Astrocyte (in vitro differentiated cells and primary cell): ENCODE measurements around the gene MPRIP.

Source experiments
- EZH2 ChIP-seq: IDR thresholded peaks from 2 replicates; pipeline ENCODE4 v1.6.1; 2012; ENCODE audit warnings: mild to moderate bottlenecking, low read length, inconsistent platforms; ENCODE audit not compliant: insufficient read depth
- TF ChIP-seq, protein P1 (sequence below): IDR thresholded peaks from 2 replicates; pipeline ENCODE4 v1.5.1; 2011; ENCODE audit warnings: low read depth, mild to moderate bottlenecking, inconsistent platforms, low read length, moderate library complexity; ENCODE audit not compliant: insufficient read depth

DNA sequence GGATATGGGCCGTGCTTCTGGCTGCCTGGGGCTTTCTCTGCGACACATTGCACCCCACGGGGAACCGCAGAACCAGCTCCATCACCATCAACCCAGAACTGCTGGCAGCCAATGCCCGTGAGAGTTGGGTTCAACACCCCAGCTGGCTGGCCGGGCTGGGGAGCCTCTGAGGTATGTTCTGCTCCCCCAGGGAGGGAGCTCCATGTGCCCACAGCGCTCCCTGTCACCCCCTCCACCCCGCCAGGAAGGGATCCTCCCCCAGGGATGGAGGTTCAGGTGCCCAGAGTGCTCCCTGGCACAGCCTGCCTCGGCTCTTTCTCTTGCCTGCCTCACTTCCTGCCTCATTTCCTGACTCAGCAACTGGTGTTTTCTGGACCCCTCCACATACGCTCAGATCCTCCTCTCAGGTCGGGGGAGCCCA is 24.2 kb upstream of the MPRIP start:
- TF ChIP-seq EZH2, result no peak
- TF ChIP-seq, protein P1, sequence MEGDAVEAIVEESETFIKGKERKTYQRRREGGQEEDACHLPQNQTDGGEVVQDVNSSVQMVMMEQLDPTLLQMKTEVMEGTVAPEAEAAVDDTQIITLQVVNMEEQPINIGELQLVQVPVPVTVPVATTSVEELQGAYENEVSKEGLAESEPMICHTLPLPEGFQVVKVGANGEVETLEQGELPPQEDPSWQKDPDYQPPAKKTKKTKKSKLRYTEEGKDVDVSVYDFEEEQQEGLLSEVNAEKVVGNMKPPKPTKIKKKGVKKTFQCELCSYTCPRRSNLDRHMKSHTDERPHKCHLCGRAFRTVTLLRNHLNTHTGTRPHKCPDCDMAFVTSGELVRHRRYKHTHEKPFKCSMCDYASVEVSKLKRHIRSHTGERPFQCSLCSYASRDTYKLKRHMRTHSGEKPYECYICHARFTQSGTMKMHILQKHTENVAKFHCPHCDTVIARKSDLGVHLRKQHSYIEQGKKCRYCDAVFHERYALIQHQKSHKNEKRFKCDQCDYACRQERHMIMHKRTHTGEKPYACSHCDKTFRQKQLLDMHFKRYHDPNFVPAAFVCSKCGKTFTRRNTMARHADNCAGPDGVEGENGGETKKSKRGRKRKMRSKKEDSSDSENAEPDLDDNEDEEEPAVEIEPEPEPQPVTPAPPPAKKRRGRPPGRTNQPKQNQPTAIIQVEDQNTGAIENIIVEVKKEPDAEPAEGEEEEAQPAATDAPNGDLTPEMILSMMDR, result no peak
